RWPE1 (cell line): ENCODE data around the gene ZNF302.

Experiments used
- CTCF ChIA-PET: fragments of 350-600 bp; sonication (Branson Sonifier 250); formaldehyde crosslinking; extraction: SDS; loops from one replicate; lab custom pipeline; 2021; lab: Yijun Ruan, JAX
- POLR2A ChIA-PET: fragments of 400-600 bp; formaldehyde crosslinking; extraction: SDS; loops from one replicate; lab custom pipeline; 2020; ENCODE audit warnings: antibody characterized with exemption; ENCODE audit not compliant: low non-redundant PET; lab: Yijun Ruan, JAX
- DNase-seq: peaks from one replicate; pipeline ENCODE4 v3.0.0; 2012; ENCODE audit warnings: low spot score
- H3K27ac ChIP-seq: fragments of 450-650 bp; 2 replicates; pipeline ENCODE4 v1.5.1; 2017
- CTCF ChIP-seq: fragments of 450-650 bp; conservative IDR thresholded peaks from 2 replicates; pipeline ENCODE4 v1.5.1; 2017; ENCODE audit warnings: low read depth, mild to moderate bottlenecking

Gene ZNF302

DNA sequence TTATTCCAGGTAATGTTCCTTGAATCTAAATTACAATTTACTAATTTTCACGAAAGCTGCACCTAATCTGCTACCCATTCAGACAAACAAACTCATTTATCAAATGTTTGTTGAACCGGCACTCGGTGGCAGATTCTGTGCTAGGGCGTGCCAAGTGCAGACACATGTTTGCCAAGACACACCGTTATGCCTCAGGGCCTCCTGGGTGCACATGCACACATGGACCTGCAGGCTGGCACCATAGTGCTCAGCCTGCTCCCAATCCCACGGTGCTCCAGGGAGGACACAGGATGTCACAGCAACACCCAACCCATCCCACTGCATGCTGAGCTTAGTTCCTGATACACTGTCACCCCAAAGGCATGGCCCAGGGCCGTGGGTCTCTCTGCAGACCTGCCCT, 8.2 kb upstream of the ZNF302 start:
- TF ChIP-seq CTCF, result no peak
- H3K27ac ChIP-seq, result no peak overlapping the region
- CTCF ChIA-PET, result interaction anchor here (0.8 kb wide), 1 partner anchor 14 kb away, joined by 3 read pairs; no protein-coding TSS in a partner anchor
- DNase-seq, result no peak
- POLR2A ChIA-PET, result interaction anchor here (0.7 kb wide), 1 partner anchor 10 kb away, joined by 3 read pairs; no protein-coding TSS in a partner anchor

GRCh38 chr19:34671972-34672371, 5.5 kb upstream of the ZNF302 start:
- DNase-seq, result no peak
- CTCF ChIA-PET, result no interaction called here
- TF ChIP-seq CTCF, result no peak
- POLR2A ChIA-PET, result no interaction called here
- no peak overlapping the region for H3K27ac ChIP-seq

- H3K27ac ChIP-seq, result no peak overlapping the region
- TF ChIP-seq CTCF, result no peak
- POLR2A ChIA-PET, result no interaction called here
- DNase-seq, result no peak
- CTCF ChIA-PET, result interaction anchor here (0.6 kb wide), 1 partner anchor 735 kb away, joined by 3 read pairs; no protein-coding TSS in a partner anchor
These were observed 3.9 kb upstream of the ZNF302 start for GRCh38 chr19:34673590-34673989.

GRCh38 chr19:34675250-34675649, 2.2 kb upstream of the ZNF302 start:
- DNase-seq, result no peak
- H3K27ac ChIP-seq, result no peak overlapping the region
- ChIA-PET CTCF (no interaction called here), POLR2A (interaction anchor here (0.6 kb wide), 2 partner anchors 212 to 783 kb away, joined by 3 to 9 read pairs; no protein-coding TSS in a partner anchor)
- TF ChIP-seq CTCF, result no peak

DNA sequence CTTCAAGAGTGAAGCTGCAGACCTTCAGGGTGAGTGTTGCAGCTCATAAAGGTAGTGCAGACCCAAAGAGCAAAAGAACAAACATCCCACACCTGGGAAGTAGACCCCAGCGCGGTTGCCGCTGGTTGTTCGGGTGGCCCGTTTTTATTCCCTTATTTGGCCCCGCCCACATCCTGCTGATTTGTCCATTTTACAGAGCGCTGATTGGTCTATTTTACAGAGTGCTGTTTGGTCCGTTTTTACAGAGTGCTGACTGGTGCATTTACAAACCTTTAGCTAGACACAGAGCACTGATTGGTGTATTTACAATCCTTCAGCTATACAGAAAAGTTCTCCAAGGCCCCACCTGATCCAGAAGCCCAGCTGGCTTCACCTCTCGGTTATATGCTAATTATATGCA, 1.6 kb upstream of the ZNF302 start:
- POLR2A ChIA-PET, result interaction anchor here (0.6 kb wide), 1 partner anchor 784 kb away, joined by 9 read pairs; no protein-coding TSS in a partner anchor
- CTCF ChIA-PET, result interaction anchor here (0.6 kb wide), 1 partner anchor 82 kb away, joined by 4 read pairs; no protein-coding TSS in a partner anchor
- no peak for TF ChIP-seq CTCF
- H3K27ac ChIP-seq, result no peak overlapping the region
- DNase-seq, result no peak

- peak; percentile 61 for DNase-seq
- TF ChIP-seq CTCF, result no peak
- peak within 1 kb of the TSS; percentile 93 for H3K27ac ChIP-seq
- ChIA-PET CTCF (no interaction called here), POLR2A (interaction anchor here (0.5 to 1.0 kb wide), 4 partner anchors 9 to 445 kb away, joined by 3 to 9 read pairs (median 3); no protein-coding TSS in a partner anchor)
These were observed 637 bp upstream of the ZNF302 start, which contains the start of gene SCGB2B2 for GRCh38 chr19:34676697-34677385. Gene SCGB2B2, minus strand, starts transcription at chr19:34677159. Its CDS starts 82,596 bp downstream, at chr19:34594563.
